Uterus (tissue), 4 donors: Measurements from ENCODE around the gene CDH4. TPM values are rescaled to one million over a fixed set of nuclear protein-coding genes. Genes with fewer than 3 reads are reported as not detected.

ENCODE experiments used
- DNase-seq, 2 donors: peaks; one replicate each; pipeline ENCODE4 v3.0.0-alpha.2; 2019 to 2020
- H3K27ac ChIP-seq, 2 donors: fragments of 200-600 bp; sonication (generic); 1 replicate in 1 of 2; 2 replicates in 1 of 2; pipeline ENCODE4 v1.5.1; 2016 to 2018
- H3K27me3 ChIP-seq, 2 donors: fragments of 200-600 bp; sonication (generic); one replicate each; pipeline ENCODE4 v1.5.1; 2018 to 2019; ENCODE audit warnings: control low read depth in 1 of 2
- H3K36me3 ChIP-seq, 2 donors: fragments of 200-600 bp; sonication (generic); one replicate each; pipeline ENCODE4 v1.5.1; 2019; ENCODE audit warnings: control low read depth in 1 of 2
- H3K4me1 ChIP-seq, 2 donors: fragments of 200-600 bp; sonication (generic); one replicate each; pipeline ENCODE4 v1.5.1; 2018 to 2019; ENCODE audit warnings: control low read depth in 1 of 2
- H3K4me3 ChIP-seq, 2 donors: fragments of 200-600 bp; sonication (generic); 1 replicate in 1 of 2; 2 replicates in 1 of 2; pipeline ENCODE4 v1.5.1; 2018 to 2019; ENCODE audit warnings: mild to moderate bottlenecking in 1 of 2
- H3K9me3 ChIP-seq, 2 donors: fragments of 200-600 bp; sonication (generic); one replicate each; pipeline ENCODE4 v1.5.1; 2019; ENCODE audit warnings: control low read depth in 1 of 2
- POLR2A ChIP-seq, 2 donors: fragments of 450-650 bp; IDR thresholded peaks; one replicate each; pipeline ENCODE4 v1.6.1; 2016; ENCODE audit warnings: antibody characterized with exemption in 2 of 2, mild to moderate bottlenecking in 1 of 2, moderate library complexity in 1 of 2
- intact Hi-C: fragments of 100-400 bp; cut with DNase I; formaldehyde crosslinking; loops from one replicate; pipeline ENCODE4 v1.15.1; 2023; ENCODE audit warnings: low total_unique reads
- total RNA-seq, 4 donors: library from RNA; depleted of rRNA in 3 of 4; stranded (reverse); fragments of >200 nt in 3 of 4; gene quantifications; one replicate each; pipeline versions ENCODE4 v1.1.0 to v1.2.4, GENCODE V29; 2014 to 2023
- TF ChIP-seq, protein P1 (sequence below), 4 experiments: fragments of 200-600 bp in 2 of 4; fragments of 450-650 bp in 2 of 4; sonication (generic) in 2 of 4; IDR thresholded peaks; one replicate each; pipeline ENCODE4 v1.5.1; 2016 to 2019; ENCODE audit warnings: antibody characterized with exemption in 4 of 4, mild to moderate bottlenecking in 2 of 4, moderate library complexity in 1 of 4
- donor health status: DM: yes; HTN: yes; CAD: no.

The CDH4 gene
- total RNA-seq, 4 donors from 2014 or later: under 0.01 to 0.55 TPM; not detected in 2

GRCh38 chr20:61640131-61640870 lies 388.2 kb downstream of the CDH4 start:
- no peaks in the 10 kb centered on the region for H3K27me3 ChIP-seq
- H3K27ac ChIP-seq: no peak overlapping the region
- no peaks in the 10 kb centered on the region for H3K36me3 ChIP-seq
- H3K4me1 ChIP-seq: no peaks in the 10 kb centered on the region
- DNase-seq: no peak
- H3K9me3 ChIP-seq: no peaks in the 10 kb centered on the region
- intact Hi-C loops: no loop called here
- H3K4me3 ChIP-seq: no peak overlapping the region
- TF ChIP-seq, protein P1, sequence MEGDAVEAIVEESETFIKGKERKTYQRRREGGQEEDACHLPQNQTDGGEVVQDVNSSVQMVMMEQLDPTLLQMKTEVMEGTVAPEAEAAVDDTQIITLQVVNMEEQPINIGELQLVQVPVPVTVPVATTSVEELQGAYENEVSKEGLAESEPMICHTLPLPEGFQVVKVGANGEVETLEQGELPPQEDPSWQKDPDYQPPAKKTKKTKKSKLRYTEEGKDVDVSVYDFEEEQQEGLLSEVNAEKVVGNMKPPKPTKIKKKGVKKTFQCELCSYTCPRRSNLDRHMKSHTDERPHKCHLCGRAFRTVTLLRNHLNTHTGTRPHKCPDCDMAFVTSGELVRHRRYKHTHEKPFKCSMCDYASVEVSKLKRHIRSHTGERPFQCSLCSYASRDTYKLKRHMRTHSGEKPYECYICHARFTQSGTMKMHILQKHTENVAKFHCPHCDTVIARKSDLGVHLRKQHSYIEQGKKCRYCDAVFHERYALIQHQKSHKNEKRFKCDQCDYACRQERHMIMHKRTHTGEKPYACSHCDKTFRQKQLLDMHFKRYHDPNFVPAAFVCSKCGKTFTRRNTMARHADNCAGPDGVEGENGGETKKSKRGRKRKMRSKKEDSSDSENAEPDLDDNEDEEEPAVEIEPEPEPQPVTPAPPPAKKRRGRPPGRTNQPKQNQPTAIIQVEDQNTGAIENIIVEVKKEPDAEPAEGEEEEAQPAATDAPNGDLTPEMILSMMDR (IDR thresholded peaks at IDR 0.05): no peak
- TF ChIP-seq POLR2A (IDR thresholded peaks at IDR 0.05): no peak

DNA sequence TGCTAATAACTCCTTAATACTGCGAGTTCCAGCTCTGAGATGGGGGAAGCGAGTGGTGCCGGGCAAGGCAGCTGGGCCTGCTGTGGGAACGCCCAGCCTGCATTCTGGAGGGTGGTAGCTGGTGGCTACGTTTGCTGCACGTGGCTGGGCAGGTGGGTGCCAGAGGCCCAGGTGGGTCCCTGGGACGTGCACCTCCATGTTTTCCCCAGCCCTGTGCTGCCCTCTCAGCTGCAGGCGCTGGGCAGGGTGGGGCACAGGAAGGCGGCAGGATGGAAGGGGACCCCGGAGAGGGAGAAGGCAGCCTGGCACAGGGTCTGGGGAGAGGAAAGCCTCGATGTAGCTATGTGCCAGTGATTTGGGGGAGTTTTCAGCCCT lies 388.8 kb downstream of the CDH4 start:
- intact Hi-C loops: no loop called here
- H3K4me1 ChIP-seq: no peaks in the 10 kb centered on the region
- H3K4me3 ChIP-seq: no peak overlapping the region
- no peaks in the 10 kb centered on the region for H3K9me3 ChIP-seq
- H3K36me3 ChIP-seq: no peaks in the 10 kb centered on the region
- no peak for TF ChIP-seq POLR2A (IDR thresholded peaks at IDR 0.05)
- TF ChIP-seq, protein P1 (IDR thresholded peaks at IDR 0.05): no peak
- H3K27me3 ChIP-seq: no peaks in the 10 kb centered on the region
- no peak overlapping the region for H3K27ac ChIP-seq
- DNase-seq: no peak

DNA sequence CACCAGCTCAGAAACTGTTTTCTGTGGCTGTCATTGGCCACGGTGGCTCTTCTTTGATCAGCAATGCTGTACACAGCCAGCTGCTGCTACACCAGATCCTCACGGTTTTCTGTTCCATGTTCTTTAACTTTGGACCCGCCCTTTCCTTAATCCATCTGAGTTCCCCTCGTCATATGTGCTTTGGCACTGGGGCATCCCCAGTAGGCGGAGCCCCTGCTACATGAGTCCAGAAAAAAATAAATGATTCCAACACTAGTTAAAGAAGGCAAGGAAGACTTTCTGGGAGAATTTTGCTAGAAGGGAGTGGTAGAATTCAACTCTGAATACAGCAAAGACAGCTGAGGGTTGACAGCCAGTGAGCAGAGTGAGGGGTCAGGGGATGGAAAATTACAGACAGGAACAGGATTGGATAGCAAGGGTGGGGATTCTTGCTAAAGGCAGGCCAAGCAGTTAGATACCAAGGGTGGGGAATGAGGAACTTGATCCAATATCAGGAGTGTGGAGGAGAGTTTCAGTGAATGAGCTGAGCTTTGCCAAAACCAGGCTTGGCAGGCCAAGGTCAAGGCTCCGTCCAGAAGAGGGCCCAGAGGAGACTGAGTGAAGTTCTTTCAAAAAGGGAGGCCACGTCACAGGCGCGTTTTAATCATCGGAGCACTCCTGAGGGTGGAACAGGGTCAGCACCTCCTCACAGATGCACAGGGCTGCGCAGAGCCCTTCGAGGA lies 391.8 kb downstream of the CDH4 start:
- no peak overlapping the region for H3K27ac ChIP-seq
- H3K4me1 ChIP-seq: no peaks in the 10 kb centered on the region
- no peak for DNase-seq
- no peaks in the 10 kb centered on the region for H3K36me3 ChIP-seq
- no peak overlapping the region for H3K4me3 ChIP-seq
- no peaks in the 10 kb centered on the region for H3K9me3 ChIP-seq
- intact Hi-C loops: no loop called here
- H3K27me3 ChIP-seq: no peaks in the 10 kb centered on the region
- no peak for TF ChIP-seq POLR2A (IDR thresholded peaks at IDR 0.05)
- TF ChIP-seq, protein P1 (IDR thresholded peaks at IDR 0.05): no peak

- no peaks in the 10 kb centered on the region for H3K27me3 ChIP-seq
- no peak overlapping the region for H3K27ac ChIP-seq
- intact Hi-C loops: no loop called here
These were observed 392.5 kb downstream of the CDH4 start for GRCh38 chr20:61644378-61645076.

More at GRCh38 chr20:61644378-61645076, 392.5 kb downstream of the CDH4 start:
- Histone ChIP-seq H3K9me3 (no peaks in the 10 kb centered on the region), H3K36me3 (no peaks in the 10 kb centered on the region), H3K4me3 (no peak overlapping the region), H3K4me1 (no peaks in the 10 kb centered on the region)
- no peak for TF ChIP-seq POLR2A (IDR thresholded peaks at IDR 0.05)
- TF ChIP-seq, protein P1 (IDR thresholded peaks at IDR 0.05): no peak
- no peak for DNase-seq
